HG02759 (cell line): Measurements from ENCODE around the gene ZNF774.
"Not testable (repeated sequence)": the region's sequence is repeated elsewhere in the genome, so short reads cannot be mapped to it uniquely, and the experiment has no call there.

Experiments used
- ATAC-seq: cut with Tn5 transposase; IDR thresholded peaks from one replicate; pipeline ENCODE4 v1.9.1; 2021; ENCODE audit warnings: mild to moderate bottlenecking, moderate library complexity; ENCODE audit not compliant: unreplicated experiment

ZNF774 gene

GRCh38 chr15:90387534-90388461 is 35.7 kb downstream of the ZNF774 start, which contains the start of gene IQGAP1:
TSS of gene IQGAP1 (plus strand) at chr15:90388242. CDS start at chr15:90388342, 100 bp downstream.
- ATAC-seq = peak; percentile 90

GRCh38 chr15:90388462-90389380 is 36.6 kb downstream of the ZNF774 start:
- ATAC-seq = peak; percentile 54

- ATAC-seq = no peak
Observed at GRCh38 chr15:90389513-90389912, 37.4 kb downstream of the ZNF774 start.

- ATAC-seq = no peak
Observed at GRCh38 chr15:90393040-90393439, 41.0 kb downstream of the ZNF774 start.

GRCh38 chr15:90394074-90394473 is 42.0 kb downstream of the ZNF774 start:
- ATAC-seq = no peak

GRCh38 chr15:90394748-90395442 is 42.8 kb downstream of the ZNF774 start:
- no peak for ATAC-seq

DNA sequence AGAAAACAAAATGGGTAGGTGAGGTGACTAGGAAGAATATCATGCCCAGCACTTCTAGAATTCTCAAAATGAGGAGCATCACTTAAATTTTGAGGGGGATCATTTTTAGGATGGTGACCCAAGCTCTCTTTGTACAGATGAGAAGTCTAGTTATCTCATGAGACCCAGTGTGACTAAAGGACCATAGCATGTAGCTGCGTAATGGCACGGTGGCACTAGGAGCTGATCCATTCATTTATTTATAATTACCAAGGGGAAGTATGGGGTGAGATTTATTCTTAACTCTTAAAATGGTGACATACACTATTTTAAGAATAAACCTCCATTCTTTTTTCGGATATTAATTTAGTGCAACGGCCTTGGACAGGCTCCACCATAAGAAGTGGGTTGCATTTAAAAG is 44.2 kb downstream of the ZNF774 start:
- ATAC-seq = no peak

- ATAC-seq = no peak
Observed at GRCh38 chr15:90400005-90400758, 48.1 kb downstream of the ZNF774 start.

DNA sequence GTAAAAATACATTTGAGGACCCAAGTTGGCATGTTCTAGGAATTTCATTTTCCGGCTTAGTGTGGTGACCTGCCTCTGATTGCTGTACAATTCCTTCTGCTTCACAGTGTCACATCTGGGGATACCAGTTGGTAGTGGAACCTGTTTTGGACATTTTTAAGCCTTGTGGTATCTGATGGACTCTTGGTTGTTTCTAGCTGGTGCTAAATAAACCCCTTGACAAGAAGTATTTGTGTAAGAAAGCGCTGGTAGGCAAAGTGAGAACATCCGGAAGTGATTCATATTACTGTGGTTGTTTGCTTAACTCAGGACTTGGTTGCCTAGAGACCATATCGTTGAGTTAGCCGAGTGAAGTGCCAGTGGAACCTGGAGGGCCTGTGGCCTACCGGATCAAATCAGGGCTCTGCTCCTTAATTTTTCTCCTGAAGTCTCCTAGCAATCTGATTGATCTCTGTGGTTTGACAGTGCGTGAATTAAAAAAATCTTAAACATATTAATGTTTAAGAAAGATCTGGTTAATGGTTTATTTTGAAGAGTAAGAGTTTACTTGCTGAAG is 48.8 kb downstream of the ZNF774 start:
- peak; percentile 99 for ATAC-seq

DNA sequence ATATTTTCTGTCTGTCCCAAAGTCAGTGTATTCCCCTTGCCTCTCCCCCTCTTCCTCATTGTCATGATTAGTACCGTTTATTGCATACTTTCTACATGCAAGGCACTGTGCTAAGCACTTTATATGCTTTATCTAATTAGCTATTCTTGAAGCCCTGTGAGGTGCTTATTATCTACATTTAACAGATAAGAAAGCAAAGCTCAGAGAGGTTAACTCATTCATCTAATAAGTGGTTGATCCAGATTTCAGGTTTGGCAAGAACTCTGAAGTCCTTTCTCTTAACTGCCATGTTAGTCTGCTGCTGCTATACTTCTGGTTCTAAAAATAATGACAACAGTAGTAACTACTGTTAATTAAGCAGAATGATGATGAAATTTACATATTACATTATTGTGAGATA is 49.4 kb downstream of the ZNF774 start:
- ATAC-seq = no peak

DNA sequence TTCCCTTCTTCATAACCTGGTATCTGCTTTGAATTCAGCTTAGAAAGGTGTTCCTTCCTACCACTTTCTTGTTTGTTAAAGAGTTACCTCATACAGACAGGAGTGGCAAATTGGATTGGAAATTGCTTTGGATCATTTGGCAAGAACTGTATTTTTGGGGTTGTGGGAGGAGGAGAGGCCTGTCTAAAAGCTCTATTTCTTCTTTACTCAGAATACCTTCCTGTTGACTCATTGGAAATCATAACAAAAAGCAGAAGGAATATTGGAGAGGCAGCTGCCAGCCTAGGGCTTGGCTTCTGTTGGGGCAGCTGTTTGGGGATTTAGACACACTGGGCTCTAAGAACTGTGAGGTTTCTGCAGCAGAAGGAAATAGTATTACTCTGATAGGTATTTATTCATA is 50.1 kb downstream of the ZNF774 start:
- ATAC-seq = no peak

- ATAC-seq = no peak
Observed at GRCh38 chr15:90402767-90403166, 50.7 kb downstream of the ZNF774 start.

DNA sequence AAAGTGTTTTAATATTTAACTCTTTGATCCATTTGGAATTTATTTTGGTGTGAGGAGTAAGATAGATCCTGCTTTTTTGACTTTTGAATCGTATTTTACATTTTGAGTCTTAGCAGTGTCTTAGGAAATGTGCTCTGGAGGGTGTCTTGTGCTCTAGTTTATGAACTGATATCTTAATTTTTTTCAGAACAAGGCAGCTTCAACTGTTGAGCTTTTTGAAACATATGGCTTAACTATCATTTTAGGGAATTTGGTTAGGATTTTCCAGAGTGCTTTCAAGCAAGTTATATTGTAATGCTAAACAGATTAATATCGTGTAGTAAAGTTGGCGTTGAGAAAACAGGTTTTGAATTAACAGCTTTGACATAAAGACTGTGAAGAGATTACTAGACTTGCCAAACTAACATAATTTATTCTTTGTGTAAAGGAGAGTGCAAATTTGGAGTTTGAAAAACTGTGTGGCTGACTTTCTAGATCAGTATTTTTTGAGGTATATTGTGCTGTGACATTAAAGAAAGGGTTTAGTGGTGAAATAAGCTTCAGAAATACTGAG is 53.0 kb downstream of the ZNF774 start:
- ATAC-seq = no peak

GRCh38 chr15:90407336-90407735 is 55.3 kb downstream of the ZNF774 start:
- no peak for ATAC-seq

GRCh38 chr15:90407871-90408317 is 55.8 kb downstream of the ZNF774 start:
- no peak for ATAC-seq

- ATAC-seq = no peak
Observed at GRCh38 chr15:90408657-90409056, 56.6 kb downstream of the ZNF774 start.

DNA sequence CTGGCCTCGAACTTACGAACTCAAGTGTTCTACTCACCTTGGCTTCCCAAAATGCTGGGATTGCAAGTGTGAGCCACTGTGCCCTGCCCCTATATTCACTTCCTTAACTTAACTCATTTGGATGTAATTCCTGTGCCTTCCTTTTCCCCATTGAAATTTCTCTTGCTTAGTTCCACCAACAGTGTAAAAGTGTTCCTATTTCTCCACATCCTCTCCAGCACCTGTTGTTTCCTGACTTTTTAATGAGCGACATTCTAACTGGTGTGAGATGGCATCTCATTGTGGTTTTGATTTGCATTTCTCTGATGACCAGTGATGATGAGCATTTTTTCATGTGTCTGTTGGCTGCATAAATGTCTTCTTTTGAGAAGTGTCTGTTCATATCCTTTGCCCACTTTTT is 57.5 kb downstream of the ZNF774 start:
- not testable (repeated sequence) for ATAC-seq

GRCh38 chr15:90410316-90410715 is 58.2 kb downstream of the ZNF774 start:
- ATAC-seq = not testable (repeated sequence)

DNA sequence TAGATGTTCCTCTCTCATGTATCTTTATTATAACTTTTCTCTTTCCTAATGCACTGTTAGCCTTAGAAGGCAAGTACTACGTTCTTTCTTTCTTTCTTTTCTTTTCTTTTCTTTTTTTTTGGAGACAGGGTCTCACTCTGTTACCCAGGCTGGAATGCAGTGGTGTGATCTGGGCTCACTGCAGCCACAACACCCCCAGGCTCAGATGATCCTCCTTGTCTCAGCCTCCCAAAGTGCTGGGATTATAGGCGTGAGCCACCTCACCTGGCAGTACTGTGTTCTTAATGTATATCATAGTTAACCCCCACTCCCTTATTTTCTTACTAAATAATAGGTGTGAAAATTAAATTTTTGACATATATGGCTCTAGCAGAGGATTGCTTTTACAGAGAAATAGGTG is 59.1 kb downstream of the ZNF774 start:
- ATAC-seq = no peak
